ES-I3 (cell line): Measurements from ENCODE around the gene CANT1.
"Not testable (repeated sequence)": the region's sequence is repeated elsewhere in the genome, so short reads cannot be mapped to it uniquely, and the experiment has no call there.

Experiments used
- H3K36me3 ChIP-seq: 2 replicates; pipeline ENCODE4 v1.6.1; 2013; ENCODE audit warnings: mild to moderate bottlenecking, low read length, control low read depth, moderate library complexity; ENCODE audit not compliant: insufficient read depth
- H3K4me1 ChIP-seq: 2 replicates; pipeline ENCODE4 v1.6.1; 2013; ENCODE audit warnings: mild to moderate bottlenecking, control low read depth, low read length; ENCODE audit not compliant: insufficient read depth
- H3K9ac ChIP-seq: 2 replicates; pipeline ENCODE4 v1.6.1; 2013; ENCODE audit warnings: low read depth, mild to moderate bottlenecking, low read length, moderate library complexity
- H3K9me3 ChIP-seq: 2 replicates; pipeline ENCODE4 v1.6.1; 2013; ENCODE audit warnings: mild to moderate bottlenecking, low read length, moderate library complexity; ENCODE audit not compliant: control insufficient read depth, insufficient read depth

The CANT1 gene

DNA sequence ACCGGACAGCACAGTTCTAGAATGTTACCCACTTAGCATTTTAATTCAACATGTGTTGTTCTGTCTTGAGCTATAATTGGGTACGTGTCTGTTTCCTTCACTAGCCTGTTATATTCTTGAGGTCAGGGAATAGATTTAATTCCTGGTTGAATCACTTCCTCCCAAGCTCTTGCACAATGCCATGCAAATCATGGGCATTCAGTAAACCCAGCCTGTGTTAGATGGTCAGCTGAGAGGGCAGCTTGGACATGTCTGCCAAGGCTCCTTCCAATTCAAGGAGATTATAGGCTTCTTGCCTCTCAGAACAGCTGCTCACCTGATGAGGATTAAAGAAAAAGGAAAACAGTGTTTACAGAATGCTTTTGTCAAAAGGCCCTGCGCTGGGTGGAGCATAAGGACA is 27.0 kb upstream of the CANT1 start:
- H3K9me3 ChIP-seq, result no peaks in the 10 kb centered on the region
- no peaks in the 10 kb centered on the region for H3K36me3 ChIP-seq
- H3K9ac ChIP-seq, result no peak overlapping the region
- H3K4me1 ChIP-seq, result no peaks in the 10 kb centered on the region

DNA sequence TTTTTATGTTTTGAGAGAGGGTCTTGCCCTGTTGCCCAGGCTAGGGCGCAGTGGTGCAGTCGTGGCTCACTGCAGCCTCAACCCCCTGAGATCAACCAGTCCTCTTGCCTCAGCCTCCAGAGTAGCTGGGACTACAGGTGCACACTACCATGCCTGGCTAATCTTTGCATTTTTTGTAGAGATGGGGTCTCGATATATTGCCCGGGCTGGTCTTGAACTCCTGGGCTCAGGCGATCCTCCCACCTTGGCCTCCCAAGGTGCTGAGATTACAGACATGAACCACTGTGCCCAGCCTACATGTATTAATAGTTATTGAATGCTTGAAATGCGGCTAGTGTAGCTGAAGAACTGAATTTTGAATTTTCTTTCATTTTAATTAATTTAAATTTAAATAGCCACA is 26.6 kb upstream of the CANT1 start:
- Histone ChIP-seq H3K4me1 (no peaks in the 10 kb centered on the region), H3K36me3 (no peaks in the 10 kb centered on the region), H3K9me3 (no peaks in the 10 kb centered on the region), H3K9ac (no peak overlapping the region)

DNA sequence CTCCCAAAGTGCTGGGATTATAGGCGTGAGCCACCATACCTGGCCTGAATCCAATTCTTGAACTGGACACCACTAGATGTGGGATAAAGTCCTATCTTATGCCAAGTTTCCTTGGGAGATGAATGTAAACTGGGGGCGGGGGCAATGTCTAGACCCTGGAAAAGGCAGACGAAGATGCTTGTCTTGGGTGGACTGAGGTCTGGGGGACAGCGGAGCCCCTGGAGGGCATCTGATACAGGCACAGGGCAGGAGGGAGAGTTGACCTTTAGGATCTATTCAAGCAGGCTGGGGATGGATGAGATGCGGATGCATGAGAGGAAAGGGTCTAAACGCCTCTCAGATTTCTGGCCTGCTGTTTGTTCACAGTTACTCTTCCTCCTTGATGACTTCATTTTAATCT is 26.1 kb upstream of the CANT1 start:
- H3K36me3 ChIP-seq, result no peaks in the 10 kb centered on the region
- no peaks in the 10 kb centered on the region for H3K4me1 ChIP-seq
- H3K9me3 ChIP-seq, result no peaks in the 10 kb centered on the region
- H3K9ac ChIP-seq, result no peak overlapping the region

DNA sequence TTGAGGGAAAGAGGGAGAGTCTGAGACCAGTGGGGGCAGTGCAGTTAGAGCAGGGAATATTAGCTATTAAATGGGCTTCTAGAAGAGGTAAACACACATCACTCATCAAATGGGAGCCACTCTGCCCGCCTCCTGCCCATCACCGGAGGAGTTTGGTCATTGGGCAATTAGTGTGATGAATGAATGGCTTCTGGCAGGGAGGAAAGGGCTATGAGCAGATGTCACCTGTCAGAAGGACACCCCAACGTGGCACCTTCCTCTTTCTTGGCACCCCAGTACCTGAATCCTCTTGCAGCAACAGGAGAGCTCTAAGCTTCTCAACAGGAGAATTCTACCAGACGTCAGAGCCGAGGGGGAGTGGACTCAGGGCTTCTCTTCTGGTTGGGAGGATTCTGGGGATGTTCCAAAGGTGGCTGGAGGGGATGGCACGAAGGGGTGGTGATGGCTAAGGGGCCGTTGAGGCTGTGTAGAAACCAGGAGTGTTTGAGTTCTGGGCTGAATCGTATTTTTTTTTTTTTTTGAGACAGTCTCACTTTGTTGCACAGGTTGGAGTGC is 25.4 kb upstream of the CANT1 start:
- Histone ChIP-seq H3K9me3 (no peaks in the 10 kb centered on the region), H3K36me3 (no peaks in the 10 kb centered on the region), H3K9ac (no peak overlapping the region), H3K4me1 (no peaks in the 10 kb centered on the region)

DNA sequence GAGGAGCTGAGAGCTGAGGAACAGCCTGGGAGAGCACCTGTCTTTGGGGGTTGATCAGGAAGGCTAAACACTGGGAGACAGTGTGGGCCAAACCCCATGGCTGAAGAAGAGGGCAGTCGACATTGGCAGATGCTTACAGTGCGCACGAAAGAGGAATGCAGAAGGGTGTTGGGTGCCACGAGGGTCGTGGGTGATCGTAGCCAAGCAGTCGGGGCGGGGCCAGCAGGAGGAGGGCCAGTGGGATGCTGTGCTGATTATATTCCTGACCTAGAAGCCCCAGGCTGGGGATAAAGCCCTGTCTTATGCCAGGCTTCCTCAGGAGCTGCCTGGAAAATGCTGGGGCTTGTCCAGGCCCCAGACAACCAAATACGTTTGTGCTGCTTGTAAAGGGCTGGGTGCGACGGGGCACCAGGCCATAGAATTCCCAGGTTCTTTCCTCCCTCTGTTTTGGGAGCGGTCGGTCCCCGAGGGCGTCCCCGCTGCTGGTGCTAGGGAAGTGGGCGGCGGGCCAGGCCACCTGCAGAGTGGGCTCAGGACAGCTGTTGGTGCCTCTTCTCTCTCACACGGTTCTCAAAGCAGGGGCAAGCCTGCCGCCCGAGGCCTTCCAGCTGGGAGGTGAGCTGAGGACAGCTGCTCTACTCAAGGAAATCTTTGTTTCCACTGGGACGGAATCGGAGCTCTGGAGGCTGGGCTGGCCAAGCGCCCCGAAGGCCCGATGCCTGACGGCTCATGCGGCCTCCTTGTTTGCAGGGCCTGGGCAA is 24.4 kb upstream of the CANT1 start:
- no peaks in the 10 kb centered on the region for H3K36me3 ChIP-seq
- H3K9ac ChIP-seq, result no peak overlapping the region
- H3K9me3 ChIP-seq, result no peaks in the 10 kb centered on the region
- H3K4me1 ChIP-seq, result no peaks in the 10 kb centered on the region

DNA sequence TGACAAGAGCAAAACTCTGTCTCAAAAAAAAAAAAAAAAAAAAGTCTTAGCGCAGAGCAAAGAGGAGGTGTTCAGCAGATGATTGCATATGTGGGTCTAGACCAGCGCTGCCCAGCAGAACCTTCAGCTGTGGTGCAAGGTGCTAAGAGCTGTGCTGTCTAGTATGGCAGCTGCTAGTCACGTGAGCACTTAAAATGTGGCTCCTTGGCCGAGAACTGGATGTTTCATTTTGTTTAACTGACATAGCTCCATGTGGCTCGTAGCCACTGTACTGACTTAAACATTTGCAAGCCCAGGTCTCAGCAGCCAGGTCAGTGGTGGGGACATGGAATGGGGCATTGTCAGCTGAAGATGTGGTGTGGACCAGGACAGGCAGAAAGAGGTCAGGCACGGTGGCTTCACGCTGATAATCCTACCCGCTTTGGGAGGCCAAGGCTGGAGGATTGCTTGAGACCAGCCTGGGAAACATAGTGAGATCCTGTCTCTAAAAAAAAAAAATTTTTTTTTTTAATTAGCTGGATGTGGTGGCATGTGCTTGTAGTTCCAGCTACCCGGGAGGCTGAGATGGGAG is 23.6 kb upstream of the CANT1 start:
- Histone ChIP-seq H3K9ac (no peak overlapping the region), H3K9me3 (no peaks in the 10 kb centered on the region), H3K4me1 (no peaks in the 10 kb centered on the region), H3K36me3 (no peaks in the 10 kb centered on the region)

DNA sequence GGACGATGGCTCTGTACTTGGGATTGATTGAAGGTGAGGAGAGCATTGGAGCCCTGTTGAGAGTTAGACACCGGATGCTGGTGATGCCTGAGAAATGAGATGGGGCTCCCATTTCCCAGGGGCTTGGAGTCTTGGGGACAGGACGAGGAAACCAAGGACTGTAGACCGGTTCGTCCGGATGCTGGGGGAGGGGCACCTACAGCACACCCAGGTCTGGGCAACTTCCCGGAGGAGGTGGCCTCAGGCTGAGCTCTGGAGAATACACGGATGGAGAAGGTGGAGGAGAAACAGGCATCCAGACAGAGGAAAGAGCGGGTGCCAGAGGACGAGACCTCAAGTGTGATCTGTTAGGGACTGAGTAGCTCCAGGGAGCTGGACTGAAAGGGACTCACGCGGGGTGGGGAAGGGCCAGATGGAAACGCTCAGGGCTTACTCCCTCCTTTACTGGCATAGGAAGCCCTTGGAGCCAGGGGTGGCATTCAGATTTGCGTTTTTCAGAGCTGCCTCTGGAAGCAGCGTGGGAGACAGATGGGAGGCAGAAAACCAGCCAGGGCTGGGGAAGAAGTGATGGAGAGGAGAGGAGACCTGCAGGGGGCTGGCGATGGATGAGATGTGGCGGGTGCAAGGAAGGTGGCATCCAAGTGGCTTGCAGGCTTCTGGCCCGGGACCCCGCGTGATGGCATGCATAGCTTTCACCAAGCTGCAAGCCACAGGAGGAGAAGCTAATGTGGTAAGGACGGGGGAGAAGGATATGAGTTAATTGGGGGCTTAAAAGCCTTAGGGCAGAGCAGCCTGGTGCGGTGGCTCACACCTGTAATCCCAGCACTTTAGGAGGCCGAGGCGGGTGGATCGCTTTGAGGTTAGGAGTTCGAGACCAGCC is 22.7 kb upstream of the CANT1 start:
- no peaks in the 10 kb centered on the region for H3K36me3 ChIP-seq
- H3K9me3 ChIP-seq, result no peaks in the 10 kb centered on the region
- no peak overlapping the region for H3K9ac ChIP-seq
- no peaks in the 10 kb centered on the region; the same call in 1 of the 2 replicates for H3K4me1 ChIP-seq

DNA sequence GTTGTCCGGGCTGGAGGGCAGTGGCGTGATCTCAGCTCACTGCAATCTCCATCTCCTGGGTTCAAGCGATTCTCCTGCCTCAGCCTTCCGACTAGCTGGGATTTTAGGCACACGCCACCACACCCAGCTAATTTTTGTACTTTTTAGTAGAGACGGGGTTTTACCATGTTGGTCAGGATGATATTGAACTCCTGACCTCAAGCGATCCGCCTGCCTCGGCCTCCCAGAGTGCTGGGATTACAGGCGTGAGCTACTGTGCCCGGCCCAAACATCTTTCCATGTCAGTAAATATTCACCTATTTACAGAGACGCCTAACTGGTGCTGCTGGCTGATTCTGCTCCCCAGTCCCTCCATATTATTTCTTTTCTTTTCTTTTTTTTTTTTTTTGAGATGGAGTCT is 21.1 kb upstream of the CANT1 start:
- not testable (repeated sequence) for H3K36me3 ChIP-seq, H3K9me3 ChIP-seq, H3K9ac ChIP-seq, H3K4me1 ChIP-seq

DNA sequence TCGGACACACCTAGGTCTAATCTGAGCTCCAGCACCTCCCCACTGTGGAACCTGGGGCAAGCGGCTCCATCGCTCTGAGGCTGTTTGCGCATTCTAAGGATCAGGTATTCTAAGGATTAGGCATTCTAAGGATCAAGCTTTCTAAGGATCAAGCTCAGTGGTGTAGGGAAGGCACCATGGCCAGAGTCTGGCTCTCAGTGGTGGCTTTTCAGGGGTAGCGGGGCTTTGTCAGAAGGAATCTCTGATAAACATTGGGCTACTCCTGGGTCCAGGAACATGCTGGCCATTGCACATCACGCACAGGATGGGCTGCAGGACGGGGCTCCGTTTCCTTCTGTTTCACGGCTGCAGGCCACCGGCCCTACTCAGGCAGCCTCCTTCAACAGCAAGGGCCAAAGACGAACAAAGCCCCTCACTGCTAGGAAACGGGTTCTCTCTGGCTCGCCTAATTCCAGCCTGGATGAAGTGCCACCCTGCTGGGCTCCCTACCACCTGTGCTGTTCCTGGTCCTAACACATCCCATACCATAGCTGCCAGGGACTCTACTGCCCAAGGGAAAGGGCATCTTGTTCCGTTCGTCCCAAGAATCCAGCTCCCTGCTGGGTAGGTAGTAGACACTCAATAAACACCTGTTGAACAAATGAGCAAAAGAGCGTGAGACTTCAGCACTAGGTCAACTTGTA is 19.9 kb upstream of the CANT1 start:
- Histone ChIP-seq H3K36me3 (no peaks in the 10 kb centered on the region), H3K9me3 (no peaks in the 10 kb centered on the region), H3K4me1 (no peaks in the 10 kb centered on the region; the same call in 1 of the 2 replicates), H3K9ac (no peak overlapping the region)

DNA sequence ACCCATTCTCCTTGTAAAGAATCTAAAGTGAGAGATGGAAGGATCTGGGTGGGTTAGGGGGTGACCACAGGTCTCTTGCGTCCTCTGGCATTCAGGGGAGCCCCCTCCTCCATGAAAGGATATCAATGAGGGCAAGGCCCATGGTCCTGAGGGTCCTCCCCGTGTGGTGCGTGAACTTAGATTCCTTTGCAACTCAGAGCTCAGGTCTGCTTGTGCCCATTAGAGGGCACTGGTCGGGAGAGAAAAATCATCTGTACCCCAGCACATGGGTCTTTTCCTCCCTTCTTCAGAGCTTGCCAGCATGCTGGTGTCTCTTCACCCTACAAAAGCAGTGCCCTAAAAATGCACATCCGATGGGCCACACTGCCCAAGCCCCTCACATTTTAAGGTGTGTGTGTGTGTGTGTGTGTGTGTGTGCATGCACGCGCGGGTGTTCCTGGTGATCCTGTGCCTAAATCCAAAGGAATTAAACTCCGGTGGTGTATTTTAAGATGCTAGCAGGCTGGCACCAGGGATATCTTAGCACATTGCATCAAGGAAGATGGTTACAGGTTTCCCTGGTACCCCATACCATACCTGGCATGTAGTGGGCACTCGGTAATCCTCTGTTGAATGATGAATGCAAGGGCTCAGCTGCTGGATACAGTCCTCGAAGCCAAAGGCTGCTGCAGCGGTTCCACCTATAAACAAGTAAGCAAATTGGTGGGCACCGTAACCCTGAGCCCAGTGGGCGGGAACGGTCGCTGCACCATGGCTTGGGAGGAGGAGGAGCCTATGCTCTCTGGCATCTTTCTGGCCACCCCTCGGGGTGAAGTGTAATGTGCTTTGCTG is 19.1 kb upstream of the CANT1 start:
- no peaks in the 10 kb centered on the region; the same call in 1 of the 2 replicates for H3K4me1 ChIP-seq
- no peak overlapping the region for H3K9ac ChIP-seq

DNA sequence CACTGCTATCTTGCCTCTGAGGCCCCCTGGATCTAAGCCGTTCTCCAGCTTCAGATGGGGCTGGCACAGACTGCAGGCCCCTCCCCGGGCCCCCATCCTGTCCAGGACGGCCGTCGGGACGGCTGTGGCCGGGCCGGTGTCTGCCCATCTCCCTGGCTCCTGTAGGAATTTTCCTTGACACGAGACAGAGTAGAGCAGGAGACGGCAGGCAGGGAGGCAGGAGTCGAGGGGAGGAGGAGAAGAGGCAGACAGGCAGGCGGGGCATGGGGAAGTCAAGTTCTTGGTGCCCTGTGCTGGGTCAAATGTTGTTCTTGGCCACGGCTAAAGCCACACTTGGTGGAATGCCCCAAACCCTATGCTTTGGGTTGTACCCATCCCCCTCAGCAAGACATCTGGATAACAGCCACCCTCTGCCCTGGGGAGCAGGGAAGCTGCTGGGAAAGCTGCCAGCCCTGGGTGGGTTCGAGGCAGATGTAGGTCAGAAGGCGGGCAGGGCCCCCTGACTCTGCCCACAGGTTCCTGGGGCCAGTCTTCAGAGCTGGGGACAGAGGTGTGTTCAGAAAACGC is 18.4 kb upstream of the CANT1 start:
- H3K9ac ChIP-seq, result no peak overlapping the region
- H3K4me1 ChIP-seq, result no peaks in the 10 kb centered on the region; the same call in 1 of the 2 replicates
- no peaks in the 10 kb centered on the region for H3K36me3 ChIP-seq
- H3K9me3 ChIP-seq, result no peaks in the 10 kb centered on the region

More for the DNA sequence above, 19.1 kb upstream of the CANT1 start:
- Histone ChIP-seq H3K36me3 (no peaks in the 10 kb centered on the region), H3K9me3 (no peaks in the 10 kb centered on the region)

DNA sequence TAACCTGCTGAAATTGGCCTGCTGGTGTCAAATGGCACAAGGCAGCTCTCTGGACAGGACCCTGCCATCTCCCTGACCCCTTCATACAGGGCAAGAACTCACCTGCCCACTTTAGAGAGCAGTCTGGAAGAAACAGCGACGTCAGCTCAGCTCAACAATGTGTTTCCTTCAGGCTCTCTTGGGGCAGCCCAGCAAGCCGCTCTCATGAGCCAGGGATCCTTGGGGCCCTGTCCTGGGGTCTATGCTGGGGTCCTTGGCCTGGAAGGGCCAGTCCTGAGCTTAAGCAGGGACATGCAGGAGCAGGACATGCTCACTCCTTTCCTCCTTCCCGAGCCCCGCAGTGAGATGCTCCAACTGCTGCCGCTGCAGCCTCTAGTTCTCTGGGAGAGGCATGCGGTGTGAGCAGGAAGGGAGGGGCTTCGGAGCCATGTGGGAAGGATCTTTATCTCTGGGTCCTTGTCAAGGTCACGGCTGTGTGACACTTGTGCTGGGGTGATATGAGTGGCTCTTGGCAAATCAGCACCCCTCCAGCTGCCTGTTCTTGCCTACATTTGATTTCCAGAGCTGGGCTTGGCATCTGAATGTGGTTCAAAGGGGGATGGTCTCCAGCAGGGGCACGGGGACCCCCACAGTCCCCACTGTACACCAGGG is 17.8 kb upstream of the CANT1 start:
- Histone ChIP-seq H3K9ac (no peak overlapping the region), H3K9me3 (no peaks in the 10 kb centered on the region), H3K36me3 (no peaks in the 10 kb centered on the region), H3K4me1 (no peaks in the 10 kb centered on the region; the same call in 1 of the 2 replicates)
